DMS153 treated with DMSO at 0.1 percent for 48 hours (cell line): Measurements from ENCODE around the gene GPI.
"Not testable (repeated sequence)": the region's sequence is repeated elsewhere in the genome, so short reads cannot be mapped to it uniquely, and the experiment has no call there.

Source experiments
- DNase-seq: peaks from one replicate; lab custom pipeline; 2025; ENCODE audit not compliant: unreplicated experiment; lab: John Stamatoyannopoulos, UW

GPI gene

DNA sequence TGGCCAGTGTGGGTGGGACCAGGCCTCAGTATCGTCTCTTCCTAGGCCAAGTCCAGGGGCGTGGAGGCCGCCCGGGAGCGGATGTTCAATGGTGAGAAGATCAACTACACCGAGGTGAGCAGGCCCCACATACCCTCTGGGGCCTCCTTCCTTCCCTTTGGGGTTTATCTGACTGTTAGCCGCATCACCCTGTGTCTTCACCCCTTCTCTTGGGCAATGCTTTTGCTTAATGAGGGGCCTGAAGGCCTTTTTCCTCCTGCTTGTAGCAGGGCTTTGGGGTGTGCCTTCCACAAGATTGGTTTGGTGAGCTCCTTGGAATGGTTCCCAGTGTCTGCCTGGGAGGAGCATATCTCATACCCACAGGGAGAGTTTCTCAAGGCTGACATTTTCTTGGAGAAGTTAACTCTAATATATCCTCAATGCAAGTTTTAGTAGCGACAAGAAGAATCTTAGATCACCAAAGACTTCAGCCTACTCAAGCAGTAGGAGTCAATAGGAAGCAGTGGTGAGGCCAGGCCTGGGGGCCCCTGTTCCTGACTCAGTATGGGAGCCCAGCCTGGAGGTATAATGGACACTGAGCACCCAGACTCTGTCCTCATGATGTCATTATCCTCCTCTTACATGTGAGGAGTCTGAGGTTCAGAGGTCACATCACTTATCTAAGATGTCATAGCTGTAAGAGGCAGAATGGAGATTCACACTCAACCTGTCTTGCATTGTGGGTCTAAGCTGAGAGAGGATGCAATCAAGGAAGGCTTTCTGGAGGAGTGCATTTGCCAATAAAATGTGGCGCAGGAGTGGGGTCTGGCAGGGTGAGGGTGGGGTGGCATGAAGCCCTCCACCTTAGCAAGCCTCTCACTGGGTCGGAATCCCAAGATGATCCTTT, 2.0 kb downstream of the GPI start:
- DNase-seq = no peak

DNA sequence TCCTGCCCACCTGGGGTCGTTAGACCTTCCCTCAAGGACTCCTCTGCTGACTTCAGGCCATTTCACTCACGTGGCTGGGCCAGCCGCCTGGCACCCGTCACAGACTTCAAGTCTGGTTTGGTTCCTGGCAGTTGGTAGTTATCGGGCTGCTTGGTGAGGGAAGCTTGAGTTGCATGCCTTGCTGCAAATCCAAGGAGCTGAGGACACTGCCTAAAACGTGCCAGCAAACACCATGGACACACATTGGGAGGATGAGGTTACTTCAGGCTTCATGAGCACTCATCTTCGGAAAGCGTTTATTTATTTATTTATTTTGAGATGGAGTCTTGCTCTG, 2.6 kb downstream of the GPI start:
- no peak for DNase-seq

DNA sequence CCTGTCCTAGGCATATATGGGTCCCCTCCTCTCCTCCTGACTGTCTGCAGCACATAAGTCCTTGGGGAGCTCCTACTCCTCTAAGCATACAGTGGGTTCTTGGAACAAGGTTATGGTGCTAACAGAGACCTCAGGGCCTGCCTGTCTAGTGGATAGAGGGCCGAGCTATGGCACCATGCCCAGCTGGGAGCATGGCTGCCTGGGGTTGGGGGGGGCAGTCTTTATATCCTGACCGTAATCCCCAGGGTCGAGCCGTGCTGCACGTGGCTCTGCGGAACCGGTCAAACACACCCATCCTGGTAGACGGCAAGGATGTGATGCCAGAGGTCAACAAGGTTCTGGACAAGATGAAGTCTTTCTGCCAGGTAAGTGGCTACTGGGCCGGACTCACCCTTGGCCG, 3.3 kb downstream of the GPI start:
- DNase-seq = no peak

DNA sequence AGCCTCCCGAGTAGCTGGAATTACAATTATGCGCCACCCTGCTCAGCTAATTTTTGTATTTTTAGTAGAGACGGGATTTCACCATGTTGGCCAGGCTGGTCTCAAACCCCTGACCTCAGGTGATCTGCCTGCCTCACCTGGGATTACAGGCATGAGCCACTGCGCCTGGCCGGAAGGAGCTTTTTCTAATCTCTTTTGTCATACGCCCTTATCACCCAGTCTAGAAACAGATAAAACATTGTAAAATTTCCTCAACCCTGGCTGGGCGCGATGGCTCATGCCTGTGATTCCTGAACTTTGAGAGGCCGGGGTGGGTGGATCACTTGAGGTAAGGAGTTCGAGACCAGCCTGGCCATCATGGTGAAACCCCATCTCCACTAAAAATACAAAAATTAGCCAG, 4.2 kb downstream of the GPI start:
- not testable (repeated sequence) for DNase-seq

DNA sequence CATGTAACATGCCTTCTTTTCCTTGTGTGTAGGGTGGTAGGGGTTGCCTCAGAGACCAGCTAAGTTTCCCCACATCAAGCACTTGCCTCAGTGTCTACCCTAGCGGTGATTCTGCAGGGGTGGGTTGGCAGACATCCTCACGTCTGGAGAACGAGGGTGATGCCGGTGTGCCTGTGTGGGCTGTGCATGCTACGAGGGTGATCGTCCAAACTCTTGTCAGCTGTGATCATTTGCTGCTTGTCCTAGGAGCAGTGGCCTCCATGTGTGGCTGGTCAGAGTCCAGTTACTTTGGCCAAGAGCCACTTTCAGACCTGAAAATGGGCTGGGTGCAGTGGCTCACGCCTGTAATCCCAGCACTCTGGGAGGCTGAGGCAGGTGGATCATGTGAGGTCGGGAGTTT, 5.1 kb downstream of the GPI start:
- no peak for DNase-seq

DNA sequence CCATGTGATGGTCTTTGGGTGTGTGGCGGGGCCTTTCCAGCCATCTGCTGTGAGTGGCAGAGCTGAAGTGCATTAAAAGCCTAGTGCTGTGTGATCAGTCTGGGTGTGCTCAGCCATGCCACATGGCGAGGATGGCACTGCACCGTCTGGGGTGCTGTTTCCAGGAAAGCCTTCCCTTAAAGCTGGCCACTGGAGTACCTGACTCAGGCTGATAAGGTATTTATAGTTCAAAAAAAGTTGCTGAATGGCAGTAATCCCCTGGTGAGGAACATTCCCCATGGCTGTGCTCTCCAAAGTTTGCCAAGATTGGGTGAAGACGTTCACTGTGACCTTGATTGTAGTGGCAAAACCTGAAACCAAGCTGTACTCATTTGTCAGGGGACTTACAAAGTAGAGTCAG, 6.0 kb downstream of the GPI start:
- DNase-seq = no peak

DNA sequence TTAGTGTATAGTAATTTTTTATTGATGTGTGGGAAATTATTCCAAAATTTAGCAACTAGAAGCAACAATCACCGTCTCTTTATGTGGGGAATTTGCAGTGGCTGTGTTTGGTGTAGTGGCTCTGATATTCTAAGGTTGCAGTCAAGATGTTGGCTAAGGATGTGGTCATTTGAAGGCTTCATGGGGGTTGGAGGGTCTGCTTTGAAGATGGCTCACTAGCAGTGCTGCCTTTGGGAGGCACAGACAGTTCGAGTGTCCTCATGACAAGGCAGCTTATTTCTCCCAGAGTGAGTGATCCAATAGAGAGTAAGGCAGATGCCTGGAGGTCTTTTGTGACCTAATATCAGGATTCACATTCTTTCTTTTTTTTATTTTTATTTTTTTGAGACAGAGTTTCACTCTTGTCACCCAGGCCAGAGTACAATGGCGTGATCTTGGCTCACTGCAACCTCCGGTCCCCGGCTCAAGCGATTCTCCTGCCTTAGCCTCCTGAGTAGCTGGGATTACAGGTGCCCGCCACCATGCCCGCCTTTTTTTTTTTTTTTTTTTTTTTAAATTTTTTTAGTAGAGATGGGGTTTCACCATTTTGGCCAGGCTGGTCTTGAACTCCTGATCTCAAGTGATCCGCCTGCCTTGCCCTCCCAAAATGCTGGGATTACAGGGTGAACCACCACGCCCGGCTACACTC, 8.7 kb downstream of the GPI start:
- DNase-seq = no peak

DNA sequence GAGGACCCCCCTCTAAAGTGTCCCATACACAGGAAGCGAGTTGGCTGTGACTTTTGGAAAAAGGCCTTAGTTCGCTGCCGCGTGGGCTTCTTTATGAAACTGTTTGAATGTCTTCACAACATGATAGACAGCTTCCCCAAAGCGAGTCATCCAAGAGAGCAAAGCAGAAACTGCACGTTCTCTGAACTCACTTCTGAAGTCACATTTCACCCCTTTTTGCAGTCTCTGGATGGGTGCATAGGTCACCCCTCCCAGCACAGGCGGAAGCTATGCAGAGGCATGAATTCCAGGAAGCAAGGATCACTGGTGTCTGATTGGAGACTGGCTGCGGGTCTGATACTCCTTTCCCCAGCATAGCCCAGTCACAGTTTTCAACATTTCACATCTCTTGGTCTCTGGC, 10.6 kb downstream of the GPI start:
- no peak for DNase-seq

DNA sequence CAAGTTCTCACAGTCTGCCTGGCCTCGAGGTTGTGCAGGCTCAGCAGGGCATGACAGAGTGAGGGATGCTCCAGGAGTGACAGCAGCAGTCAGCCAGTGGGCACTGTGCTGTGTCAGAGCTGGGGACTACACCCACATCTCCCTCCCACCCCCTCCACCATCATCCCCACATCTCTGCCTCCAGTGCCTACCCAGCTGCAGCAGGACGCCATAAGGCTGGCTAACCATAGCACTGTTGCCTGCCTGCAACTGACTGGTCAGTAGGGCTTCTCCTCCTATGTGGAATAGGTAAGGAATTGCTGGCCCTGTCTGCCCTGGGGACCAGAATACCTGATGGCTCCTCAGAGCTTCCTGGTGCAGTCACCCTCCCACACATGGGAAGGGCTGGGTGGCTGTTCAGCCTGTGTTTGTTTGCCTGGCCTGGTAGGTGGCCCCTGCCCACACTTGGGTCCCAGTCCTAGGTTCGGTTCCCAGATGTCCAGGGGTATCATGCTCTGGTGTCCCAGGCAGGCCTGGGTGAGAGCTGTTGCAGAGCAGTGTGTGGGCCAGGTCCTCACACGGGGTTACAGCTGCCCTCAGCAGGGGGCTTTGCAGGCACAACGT, 15.7 kb downstream of the GPI start:
- no peak for DNase-seq

DNA sequence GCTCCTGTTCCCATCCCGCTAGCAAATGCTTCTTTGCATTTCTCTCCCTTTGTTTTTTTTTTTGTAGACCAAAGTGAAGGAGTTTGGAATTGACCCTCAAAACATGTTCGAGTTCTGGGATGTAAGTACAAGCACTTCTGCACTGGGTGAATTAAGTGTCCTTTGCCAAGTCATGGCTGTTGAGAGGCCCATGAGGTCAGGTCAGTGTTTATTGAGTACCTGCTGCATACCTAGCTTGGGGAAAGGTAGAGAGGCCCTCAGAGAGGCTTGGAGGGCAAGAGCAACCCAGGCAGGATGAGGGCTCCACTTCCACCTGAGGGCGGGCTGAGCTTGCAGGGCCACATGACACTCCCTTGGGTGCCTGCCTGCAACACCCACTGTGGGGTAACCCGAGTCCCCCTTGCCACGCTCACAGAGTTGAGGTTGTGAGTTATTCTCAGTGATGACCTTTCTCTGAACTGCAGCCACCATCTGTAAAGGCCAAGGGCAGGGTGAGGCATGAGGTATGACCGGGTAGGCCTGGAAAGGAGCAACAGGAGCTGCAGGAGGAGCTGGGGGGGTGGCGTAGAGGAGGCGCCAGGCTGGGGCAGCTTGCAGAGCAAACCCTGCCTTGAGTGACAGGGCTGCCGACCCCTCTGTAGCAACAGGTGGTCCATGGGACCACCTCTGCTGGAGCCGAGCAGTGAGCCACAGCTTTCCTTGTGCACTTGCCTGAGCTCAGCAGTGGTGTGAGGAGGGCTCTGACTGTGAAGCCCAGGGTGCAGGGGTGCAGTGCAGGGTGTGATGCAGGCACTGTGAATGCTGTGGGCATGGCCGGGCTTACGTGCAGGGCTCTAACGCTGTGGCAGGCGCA, 16.6 kb downstream of the GPI start:
- no peak for DNase-seq

DNA sequence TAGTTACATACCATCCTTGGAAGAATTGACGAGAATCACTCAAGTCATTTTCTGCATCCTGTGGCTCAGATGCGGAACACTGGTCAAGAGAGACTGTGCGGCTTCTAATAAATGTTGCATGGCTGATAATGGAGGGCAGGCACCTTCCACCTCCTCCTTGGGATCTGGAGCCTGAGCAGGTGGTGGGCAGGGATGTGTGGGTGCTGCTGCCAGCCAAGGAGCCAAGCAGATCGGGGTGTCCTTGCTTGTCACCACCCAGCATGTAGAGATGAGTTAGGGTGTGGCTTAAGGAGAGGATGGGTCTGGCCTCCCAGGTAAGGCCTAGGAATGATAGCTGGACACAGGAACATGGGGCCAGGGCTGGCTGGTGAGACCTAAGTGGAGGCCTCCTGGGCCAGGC, 17.5 kb downstream of the GPI start:
- DNase-seq = no peak

DNA sequence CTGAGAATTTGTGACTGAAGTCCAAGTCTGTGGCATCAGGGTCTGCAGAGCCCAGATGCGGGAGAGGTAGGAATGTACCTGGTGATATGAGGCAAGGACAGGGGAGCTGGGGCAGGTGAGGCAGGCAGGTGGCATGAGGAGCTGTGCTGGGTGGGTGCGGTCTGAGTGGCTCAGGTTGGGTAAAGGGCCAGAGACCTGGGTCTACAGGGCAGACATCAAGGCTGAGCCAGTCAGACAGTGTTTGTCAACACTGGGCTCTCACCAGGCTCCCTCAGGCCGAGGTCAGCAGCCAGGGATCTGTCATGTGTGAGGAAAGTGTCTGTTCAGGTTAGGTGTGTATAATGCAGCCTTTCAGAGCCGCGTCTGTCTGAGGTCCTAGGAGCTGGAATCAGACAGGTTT, 18.6 kb downstream of the GPI start:
- no peak for DNase-seq

DNA sequence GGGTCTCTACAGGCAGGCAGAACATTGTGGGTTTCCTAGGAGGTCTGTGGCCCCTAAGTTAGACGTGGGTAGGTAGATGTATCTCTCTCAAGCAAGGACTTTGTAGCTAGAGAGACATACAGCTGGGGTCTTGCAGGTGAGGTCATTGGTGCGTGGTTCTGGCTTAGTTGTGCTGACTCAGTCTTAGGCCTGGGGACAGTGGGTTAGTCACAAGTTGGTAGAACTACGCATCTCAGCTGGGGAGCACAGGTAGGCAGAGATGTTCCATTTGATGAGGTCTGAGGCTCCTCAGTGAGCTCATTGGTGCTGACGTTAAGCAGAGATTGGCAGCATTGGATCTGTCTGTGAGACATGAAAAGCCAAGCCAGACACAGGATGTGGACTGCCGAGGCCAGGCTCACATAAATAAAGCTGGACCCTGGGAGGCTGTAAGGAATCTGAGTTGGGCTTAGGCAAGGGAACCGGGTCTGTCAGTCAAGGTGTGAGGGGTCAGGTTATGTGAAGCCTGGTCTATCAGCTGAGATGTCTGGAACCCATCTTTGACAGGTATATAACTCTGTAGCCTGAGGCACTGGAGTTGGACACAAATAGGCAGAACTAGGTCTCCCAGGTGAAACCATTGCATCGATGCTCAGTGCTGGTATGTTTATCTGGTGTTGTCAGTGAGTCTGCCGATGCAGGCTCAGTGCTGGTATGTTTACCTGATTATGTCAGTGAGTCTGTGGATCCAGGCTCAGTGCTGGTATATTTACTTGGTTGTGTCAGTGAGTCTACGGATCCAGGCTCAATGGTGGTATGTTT, 21.8 kb downstream of the GPI start:
- no peak for DNase-seq

DNA sequence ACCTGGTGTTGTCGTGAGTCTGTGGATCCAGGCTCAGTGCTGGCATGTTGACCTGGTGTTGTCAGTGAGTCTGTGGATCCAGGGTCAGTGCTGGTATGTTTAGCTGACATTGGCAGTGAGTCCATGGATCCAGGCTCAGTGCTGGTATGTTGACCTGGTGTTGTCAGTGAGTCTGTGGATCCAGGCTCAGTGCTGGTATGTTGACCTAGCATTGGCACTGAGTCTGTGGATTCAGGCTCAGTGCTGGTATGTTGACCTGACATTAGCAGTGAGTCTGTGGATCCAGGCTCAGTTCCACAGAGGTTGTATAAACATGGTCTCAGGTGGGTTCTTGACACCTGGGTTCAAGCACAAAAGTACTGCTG, 22.4 kb downstream of the GPI start:
- no peak for DNase-seq

DNA sequence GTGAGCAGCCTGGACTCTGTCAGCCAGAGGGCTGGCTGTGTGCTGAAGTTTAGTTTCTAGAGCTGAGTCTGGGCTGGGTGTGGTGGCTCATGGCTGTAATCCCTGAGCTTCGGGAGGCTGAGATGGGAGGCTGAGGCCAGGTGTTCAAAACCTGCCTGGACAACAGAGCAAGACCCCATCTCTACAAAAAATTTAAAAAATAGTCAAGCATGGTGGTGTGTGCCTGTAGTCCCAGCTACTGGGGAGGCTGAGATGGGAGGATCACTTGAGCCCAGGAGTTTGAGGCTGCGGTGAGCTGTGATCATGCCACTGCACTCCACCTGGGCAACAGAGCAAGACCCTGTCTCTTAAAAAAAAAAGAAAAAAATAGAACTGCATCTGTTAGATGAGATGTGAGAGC, 23.7 kb downstream of the GPI start:
- not testable (repeated sequence) for DNase-seq

DNA sequence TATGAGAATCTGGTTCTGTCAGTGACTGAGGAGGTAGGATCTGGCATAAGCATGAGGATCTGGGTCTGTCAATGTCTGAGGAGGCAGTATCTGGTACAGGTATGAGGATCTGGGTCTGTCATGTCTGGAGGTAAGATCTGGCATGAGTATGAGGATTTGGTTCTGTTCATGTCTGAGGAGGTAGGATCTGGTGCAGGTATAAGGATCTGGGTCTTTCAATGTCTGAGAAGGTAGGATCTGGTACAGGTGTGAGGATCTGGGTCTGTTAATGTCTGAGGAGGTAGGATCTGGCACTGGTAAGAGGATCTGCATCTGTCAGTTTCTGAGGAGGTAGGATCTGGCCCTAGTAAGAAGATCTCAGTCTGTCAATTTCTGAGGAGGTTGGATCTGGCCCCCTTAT, 26.8 kb downstream of the GPI start:
- no peak for DNase-seq

DNA sequence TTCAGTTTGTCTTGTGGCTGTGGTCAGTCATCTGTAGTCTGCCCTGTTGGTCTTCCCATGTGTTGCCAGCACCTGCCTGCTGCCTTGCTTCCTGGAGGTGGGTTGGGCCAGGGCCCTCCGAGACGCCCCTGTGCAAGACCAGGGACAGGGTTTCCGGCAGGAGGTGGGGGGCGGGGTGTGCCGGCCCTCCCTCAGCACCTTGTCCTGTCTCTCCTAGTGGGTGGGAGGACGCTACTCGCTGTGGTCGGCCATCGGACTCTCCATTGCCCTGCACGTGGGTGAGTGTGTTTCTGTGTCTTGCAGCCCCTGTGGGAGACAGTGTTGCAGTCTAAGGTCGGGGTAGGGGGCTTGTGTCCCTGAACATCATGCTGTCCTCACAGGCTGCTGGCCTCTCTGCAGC, 28.0 kb downstream of the GPI start:
- no peak for DNase-seq

DNA sequence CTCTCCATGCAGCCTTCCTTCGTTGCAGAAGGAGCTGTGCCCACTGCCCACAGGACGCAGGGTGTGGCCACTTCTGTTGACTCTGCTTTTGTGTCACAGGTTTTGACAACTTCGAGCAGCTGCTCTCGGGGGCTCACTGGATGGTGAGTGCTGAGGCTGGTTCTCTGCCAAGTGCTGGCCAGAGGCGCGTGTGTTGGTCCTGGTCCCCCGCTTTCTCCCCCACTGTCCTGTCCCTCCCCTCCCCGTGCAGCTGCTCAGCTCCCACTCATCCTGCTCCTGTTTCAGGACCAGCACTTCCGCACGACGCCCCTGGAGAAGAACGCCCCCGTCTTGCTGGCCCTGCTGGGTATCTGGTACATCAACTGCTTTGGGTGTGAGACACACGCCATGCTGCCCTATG, 28.6 kb downstream of the GPI start:
- DNase-seq = no peak

DNA sequence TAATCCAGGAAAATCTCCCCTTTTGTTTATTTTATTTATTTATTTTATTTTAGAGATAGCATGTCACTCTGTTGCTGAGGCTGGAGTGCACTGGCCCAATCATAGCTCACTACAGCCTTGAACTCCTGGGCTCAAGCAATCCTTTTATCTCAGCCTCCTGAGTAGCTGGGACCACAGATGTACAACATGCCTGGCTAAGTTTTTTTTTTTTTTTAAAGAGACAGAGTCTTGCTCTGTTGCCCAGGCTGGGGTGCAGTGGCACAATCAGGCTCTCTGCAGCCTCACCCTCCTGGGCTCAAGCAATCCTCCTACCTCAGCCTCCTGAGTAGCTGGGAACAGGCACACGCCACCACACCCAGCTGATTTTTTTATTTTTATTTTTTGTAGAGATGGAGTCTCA, 32.9 kb downstream of the GPI start:
- DNase-seq = no peak

DNA sequence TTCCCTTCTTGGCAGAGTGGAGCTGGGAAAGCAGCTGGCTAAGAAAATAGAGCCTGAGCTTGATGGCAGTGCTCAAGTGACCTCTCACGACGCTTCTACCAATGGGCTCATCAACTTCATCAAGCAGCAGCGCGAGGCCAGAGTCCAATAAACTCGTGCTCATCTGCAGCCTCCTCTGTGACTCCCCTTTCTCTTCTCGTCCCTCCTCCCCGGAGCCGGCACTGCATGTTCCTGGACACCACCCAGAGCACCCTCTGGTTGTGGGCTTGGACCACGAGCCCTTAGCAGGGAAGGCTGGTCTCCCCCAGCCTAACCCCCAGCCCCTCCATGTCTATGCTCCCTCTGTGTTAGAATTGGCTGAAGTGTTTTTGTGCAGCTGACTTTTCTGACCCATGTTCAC, 34.9 kb downstream of the GPI start:
- no peak for DNase-seq

DNA sequence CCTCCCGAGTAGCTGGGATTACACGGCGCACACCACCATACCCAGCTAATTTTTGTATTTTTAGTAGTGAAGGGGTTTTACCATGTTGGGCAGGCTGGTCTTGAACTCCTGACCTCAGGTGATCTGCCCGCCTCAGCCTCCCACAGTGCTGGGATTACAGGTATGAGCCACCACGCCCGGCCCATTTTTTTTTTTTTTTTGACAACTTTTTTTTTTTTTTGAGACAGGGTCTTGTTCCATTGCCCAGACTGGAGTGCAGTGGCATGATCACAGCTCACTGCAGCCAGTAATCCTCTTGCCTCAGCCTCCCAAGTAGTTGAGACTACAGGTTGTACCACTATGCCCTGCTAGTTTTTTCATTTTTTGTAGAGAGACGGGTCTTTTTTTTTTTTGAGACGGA, 35.8 kb downstream of the GPI start:
- not testable (repeated sequence) for DNase-seq
